K562 (cell line): ENCODE data around the gene PCDHB15. TPM values are rescaled to one million over a fixed set of nuclear protein-coding genes. Genes with fewer than 3 reads are reported as not detected.

Experiments used
- ATAC-seq: fragments of 200-7000 bp; cut with Tn5 transposase; 3 replicates; pipeline ENCODE4 v1.9.1; 2020; ENCODE audit warnings: moderate library complexity
- BruUV-seq: library from RNA; stranded (reverse); fragments of 400-500 nt; replicated peaks from 2 replicates; lab custom pipeline; 2021; lab: Mats Ljungman, UMichigan
- CTCF ChIA-PET: fragments of 300-600 bp; formaldehyde crosslinking; extraction: SDS; loops from one replicate; lab custom pipeline; 2021; ENCODE audit warnings: low intra/inter-chr PET ratio; lab: Yijun Ruan, JAX
- POLR2A ChIA-PET: fragments of 300-600, 350-650 bp; sonication (Branson Sonifier 250); formaldehyde crosslinking; extraction: SDS; loops from one replicate; lab custom pipeline; 2021; ENCODE audit warnings: antibody characterized with exemption, inconsistent platforms; lab: Yijun Ruan, JAX
- DNase-seq, 4 experiments: peaks; one replicate each; pipeline versions ENCODE4 v3.0.0 to v3.0.0-alpha.2; 2011 to 2018; ENCODE audit warnings: low spot score in 3 of 4, mixed read lengths in 3 of 4; ENCODE audit errors: extremely low read depth in 1 of 4
- FAIRE-seq: peaks from 2 replicates; lab custom pipeline; 2011; peaks lifted over from hg19 to GRCh38; lab: Jason Lieb, UNC
- H2AFZ ChIP-seq: 2 replicates; pipeline ENCODE4 v1.6.0; 2011; ENCODE audit warnings: low read depth, low read length, control low read depth, inconsistent platforms
- H3K27ac ChIP-seq: fragments of 200-600 bp; 3 replicates; pipeline ENCODE4 v1.8.0; 2011; ENCODE audit warnings: low read depth, mild to moderate bottlenecking, control low read depth, inconsistent platforms, low read length, moderate library complexity, mixed read lengths; ENCODE audit errors: extremely low read depth
- H3K27me3 ChIP-seq, 2 experiments: fragments of 300-600 bp in 1 of 2; 2 replicates in 1 of 2; 3 replicates in 1 of 2; pipeline versions ENCODE4 v1.6.0 to v1.8.0; 2011; ENCODE audit warnings: inconsistent platforms in 2 of 2, low read length in 2 of 2, mild to moderate bottlenecking in 1 of 2, mixed read lengths in 1 of 2, moderate library complexity in 1 of 2; ENCODE audit not compliant: control insufficient read depth in 2 of 2, insufficient read depth in 2 of 2
- H3K36me3 ChIP-seq: fragments of 300-600 bp; 3 replicates; pipeline ENCODE4 v1.8.0; 2011; ENCODE audit warnings: mild to moderate bottlenecking, low read length, inconsistent platforms; ENCODE audit not compliant: control insufficient read depth, insufficient read depth
- H3K4me1 ChIP-seq, 2 experiments: fragments of 200-600 bp in 1 of 2; replicated peaks in 1 of 2; 2 replicates in 1 of 2; 3 replicates in 1 of 2; pipeline versions ENCODE4 v1.5.1 to v1.8.0; 2011; ENCODE audit warnings: inconsistent platforms in 2 of 2, low read length in 2 of 2, mild to moderate bottlenecking in 1 of 2, mixed read lengths in 1 of 2, moderate library complexity in 1 of 2; ENCODE audit not compliant: control insufficient read depth in 2 of 2, insufficient read depth in 2 of 2
- H3K4me2 ChIP-seq: 2 replicates; pipeline ENCODE4 v1.6.1; 2011; ENCODE audit warnings: low read length, control low read depth, inconsistent platforms, mixed read lengths; ENCODE audit not compliant: insufficient read depth
- H3K4me3 ChIP-seq: fragments of 200-600 bp; sonication (generic), shearing (Covaris generic); 2 replicates; pipeline ENCODE4 v1.5.1; 2016; ENCODE audit warnings: control low read depth, inconsistent platforms
- H3K79me2 ChIP-seq: fragments of 200-600 bp; 3 replicates; pipeline ENCODE4 v1.8.0; 2011; ENCODE audit warnings: low read length, inconsistent platforms; ENCODE audit not compliant: control insufficient read depth, insufficient read depth
- H3K9ac ChIP-seq, 2 experiments: 2 replicates each; pipeline versions ENCODE4 v1.6.0 to v1.6.1; 2011; ENCODE audit warnings: low read depth in 2 of 2, low read length in 2 of 2, control low read depth in 1 of 2, inconsistent platforms in 1 of 2, mild to moderate bottlenecking in 1 of 2, mixed read lengths in 1 of 2; ENCODE audit not compliant: insufficient read depth in 1 of 2
- H3K9me1 ChIP-seq: one replicate; pipeline ENCODE4 v1.6.0; 2011; ENCODE audit warnings: inconsistent platforms, mild to moderate bottlenecking, low read length, moderate library complexity; ENCODE audit not compliant: control insufficient read depth, insufficient read depth
- H3K9me3 ChIP-seq: replicated peaks from 2 replicates; pipeline ENCODE4 v1.5.1; 2011; ENCODE audit warnings: low read depth, low read length, inconsistent platforms; ENCODE audit not compliant: control insufficient read depth, insufficient read depth
- H4K20me1 ChIP-seq: replicated peaks from 2 replicates; pipeline ENCODE4 v1.6.1; 2011; ENCODE audit warnings: low read length, inconsistent platforms, mixed read lengths; ENCODE audit not compliant: control insufficient read depth, insufficient read depth
- MAFF ChIP-seq: IDR thresholded peaks from 2 replicates; pipeline ENCODE4 v1.6.1; 2012; ENCODE audit warnings: low read length, improper control_type of control experiment
- NFE2 ChIP-seq: IDR thresholded peaks from 2 replicates; pipeline ENCODE4 v1.6.1; 2014; ENCODE audit warnings: antibody characterized with exemption, low read depth
- SP1 ChIP-seq: sonication (generic); formaldehyde crosslinking; IDR thresholded peaks from 2 replicates; pipeline ENCODE4 v1.8.1; 2022; ENCODE audit warnings: mild to moderate bottlenecking, missing genetic modification reagents
- ZNF134 ChIP-seq: fragments of 250-450 bp; sonication (Bioruptor Pico); conservative IDR thresholded peaks from 2 replicates; pipeline ENCODE4 v1.4.0; 2020
- ZNF507 ChIP-seq: conservative IDR thresholded peaks from 2 replicates; pipeline ENCODE4 v1.6.1; 2017; ENCODE audit warnings: missing genetic modification characterization, missing compliant biosample characterization
- WGBS: fragments of 100-300 bp; shearing (Covaris generic); methylation state at CpG from one replicate; pipeline ENCODE4 v1.1.6; 2016; ENCODE audit warnings: low coverage, mixed read lengths; ENCODE audit not compliant: insufficient coverage; ENCODE audit errors: missing lambda C conversion rate; 5-methylcytosine and 5-hydroxymethylcytosine counted together
- in situ Hi-C: fragments of 300-500 bp; cut with MboI; formaldehyde crosslinking; loops from 4 replicates; pipeline ENCODE4 v1.15.0; 2018; ENCODE audit warnings: inconsistent platforms, mixed read lengths
- intact Hi-C: fragments of 100-400 bp; cut with micrococcal nuclease; formaldehyde crosslinking; loops from 2 replicates; pipeline ENCODE4 v1.14.2; 2022
- polyA plus RNA-seq, 8 experiments: library from polyadenylated mRNA; depleted of rRNA in 4 of 8; stranded (reverse) in 5 of 8; unstranded in 3 of 8; fragments of >200 nt; fragmentation: Nextera tagmentation in 2 of 8; fragmentation: Illumina TruSeq in 1 of 8; extraction: Ambion mirVana in 2 of 8; extraction: Trizol in 1 of 8; gene quantifications; 2 replicates each; pipeline versions ENCODE4 v1.2.1 to v1.2.3, GENCODE V29; 2011 to 2014; ENCODE audit warnings: inconsistent platforms in 1 of 8, missing spikeins in 1 of 8
- total RNA-seq, 7 experiments: library from RNA; depleted of rRNA in 6 of 7; stranded (reverse); fragments of >200 nt in 6 of 7; fragmentation: Illumina TruSeq in 2 of 7; extraction: Trizol in 2 of 7; gene quantifications; 2 replicates each; pipeline versions ENCODE4 v1.2.1 to v1.2.3, GENCODE V29; 2011 to 2021; ENCODE audit warnings: low replicate concordance in 1 of 7
- TF ChIP-seq, protein P1 (sequence below), 2 experiments: fragments of 450-650 bp; formaldehyde crosslinking in 1 of 2; IDR thresholded peaks; 2 replicates each; pipeline versions ENCODE4 v1.4.0 to v1.6.1; 2014 to 2020; ENCODE audit warnings: mild to moderate bottlenecking in 2 of 2, borderline replicate concordance in 1 of 2, low read depth in 1 of 2
- TF ChIP-seq, protein P2 (sequence below), 3 experiments: IDR thresholded peaks in 2 of 3; conservative IDR thresholded peaks in 1 of 3; 2 replicates each; pipeline ENCODE4 v1.5.1; 2011 to 2012; ENCODE audit warnings: low read length in 3 of 3, mild to moderate bottlenecking in 3 of 3, control low read depth in 2 of 3, improper control_type of control experiment in 1 of 3, inconsistent platforms in 1 of 3, low read depth in 1 of 3, mixed read lengths in 1 of 3, moderate library complexity in 1 of 3; ENCODE audit not compliant: insufficient read depth in 2 of 3

Gene PCDHB15
- total and polyA plus RNA-seq, 9 of the 15 experiments (the other 6 are each of a cell fraction or from before 2014, with no cell fraction given), result 0.04 to 0.15 (median 0.07) TPM; not detected in 5

DNA sequence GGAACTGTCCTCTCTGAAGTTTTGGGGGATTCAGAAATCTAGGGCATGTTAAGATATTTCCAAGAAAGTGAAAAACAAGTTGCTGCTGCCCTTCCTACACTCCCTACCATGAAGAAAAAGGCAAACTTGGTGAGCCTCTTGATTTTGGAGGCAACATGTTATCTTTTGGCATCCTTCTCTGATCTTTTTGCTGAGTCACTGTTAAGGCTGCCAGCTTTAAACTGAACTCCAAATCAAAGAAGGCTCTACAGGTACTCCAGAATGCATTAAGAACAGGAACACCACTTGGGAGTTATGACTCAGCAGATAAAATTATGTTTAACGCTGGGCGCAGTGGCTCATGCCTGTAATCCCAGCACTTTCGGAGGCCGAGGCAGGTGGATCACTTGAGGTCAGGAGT lies 24.0 kb downstream of the PCDHB15 start (continued):
- TF ChIP-seq MAFF, result peak; percentile 75
- TF ChIP-seq NFE2, result peak; percentile 72
- TF ChIP-seq ZNF507 (tag), result no peak
- no peak for TF ChIP-seq ZNF134

DNA sequence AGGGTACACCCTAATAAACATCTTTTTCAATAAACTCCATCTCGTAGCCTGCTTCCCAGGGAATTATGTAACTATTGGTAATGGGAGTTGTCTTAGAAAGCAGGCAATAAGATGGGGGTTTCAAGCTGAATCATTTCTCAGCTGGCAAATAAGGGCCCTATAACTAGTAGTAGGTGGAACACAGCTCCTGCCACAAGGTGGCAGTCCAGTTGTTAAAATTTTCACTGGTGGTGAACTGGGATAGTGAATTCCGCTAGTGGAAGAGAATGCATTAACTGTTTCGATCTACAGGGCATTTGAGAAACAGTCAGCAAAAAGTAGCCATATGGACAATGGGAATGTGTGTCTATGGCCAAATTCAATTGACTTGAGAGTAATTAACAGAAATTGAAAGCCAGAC lies 27.7 kb downstream of the PCDHB15 start:
- Histone ChIP-seq H3K4me1 (no peaks in the 10 kb centered on the region), H2AFZ (no peak overlapping the region), H3K4me2 (no peak overlapping the region), H3K4me3 (no peak overlapping the region), H3K27me3 (no peaks in the 10 kb centered on the region), H3K36me3 (no peaks in the 10 kb centered on the region), H3K9me1 (no peaks in the 10 kb centered on the region), H3K9me3 (no peaks in the 10 kb centered on the region), H3K79me2 (no peaks in the 10 kb centered on the region), H4K20me1 (no peaks in the 10 kb centered on the region), H3K9ac (no peak overlapping the region), H3K27ac (no peak overlapping the region)
- in situ Hi-C loops, result no loop called here
- DNase-seq, result peak in 2 of 4 experiments; percentile 8 to 11
- BruUV-seq, result no TSS peak
- FAIRE-seq, result no peak
- intact Hi-C loops, result no loop called here
- CTCF ChIA-PET, result no interaction called here
- peak; percentile 49; the same call in 1 of the 3 replicates for ATAC-seq
- TF ChIP-seq, protein P1, sequence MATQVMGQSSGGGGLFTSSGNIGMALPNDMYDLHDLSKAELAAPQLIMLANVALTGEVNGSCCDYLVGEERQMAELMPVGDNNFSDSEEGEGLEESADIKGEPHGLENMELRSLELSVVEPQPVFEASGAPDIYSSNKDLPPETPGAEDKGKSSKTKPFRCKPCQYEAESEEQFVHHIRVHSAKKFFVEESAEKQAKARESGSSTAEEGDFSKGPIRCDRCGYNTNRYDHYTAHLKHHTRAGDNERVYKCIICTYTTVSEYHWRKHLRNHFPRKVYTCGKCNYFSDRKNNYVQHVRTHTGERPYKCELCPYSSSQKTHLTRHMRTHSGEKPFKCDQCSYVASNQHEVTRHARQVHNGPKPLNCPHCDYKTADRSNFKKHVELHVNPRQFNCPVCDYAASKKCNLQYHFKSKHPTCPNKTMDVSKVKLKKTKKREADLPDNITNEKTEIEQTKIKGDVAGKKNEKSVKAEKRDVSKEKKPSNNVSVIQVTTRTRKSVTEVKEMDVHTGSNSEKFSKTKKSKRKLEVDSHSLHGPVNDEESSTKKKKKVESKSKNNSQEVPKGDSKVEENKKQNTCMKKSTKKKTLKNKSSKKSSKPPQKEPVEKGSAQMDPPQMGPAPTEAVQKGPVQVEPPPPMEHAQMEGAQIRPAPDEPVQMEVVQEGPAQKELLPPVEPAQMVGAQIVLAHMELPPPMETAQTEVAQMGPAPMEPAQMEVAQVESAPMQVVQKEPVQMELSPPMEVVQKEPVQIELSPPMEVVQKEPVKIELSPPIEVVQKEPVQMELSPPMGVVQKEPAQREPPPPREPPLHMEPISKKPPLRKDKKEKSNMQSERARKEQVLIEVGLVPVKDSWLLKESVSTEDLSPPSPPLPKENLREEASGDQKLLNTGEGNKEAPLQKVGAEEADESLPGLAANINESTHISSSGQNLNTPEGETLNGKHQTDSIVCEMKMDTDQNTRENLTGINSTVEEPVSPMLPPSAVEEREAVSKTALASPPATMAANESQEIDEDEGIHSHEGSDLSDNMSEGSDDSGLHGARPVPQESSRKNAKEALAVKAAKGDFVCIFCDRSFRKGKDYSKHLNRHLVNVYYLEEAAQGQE (IDR thresholded peaks at IDR 0.05; ENCODE audit: borderline replicate concordance), result peak; percentile 15; the same call in 1 of the 2 replicates
- TF ChIP-seq, protein P1 (CRISPR knock-in tag; IDR thresholded peaks at IDR 0.05; ENCODE audit: low read depth), result no peak
- TF ChIP-seq SP1 (CRISPR knock-in tag), result no peak
- TF ChIP-seq, protein P2, sequence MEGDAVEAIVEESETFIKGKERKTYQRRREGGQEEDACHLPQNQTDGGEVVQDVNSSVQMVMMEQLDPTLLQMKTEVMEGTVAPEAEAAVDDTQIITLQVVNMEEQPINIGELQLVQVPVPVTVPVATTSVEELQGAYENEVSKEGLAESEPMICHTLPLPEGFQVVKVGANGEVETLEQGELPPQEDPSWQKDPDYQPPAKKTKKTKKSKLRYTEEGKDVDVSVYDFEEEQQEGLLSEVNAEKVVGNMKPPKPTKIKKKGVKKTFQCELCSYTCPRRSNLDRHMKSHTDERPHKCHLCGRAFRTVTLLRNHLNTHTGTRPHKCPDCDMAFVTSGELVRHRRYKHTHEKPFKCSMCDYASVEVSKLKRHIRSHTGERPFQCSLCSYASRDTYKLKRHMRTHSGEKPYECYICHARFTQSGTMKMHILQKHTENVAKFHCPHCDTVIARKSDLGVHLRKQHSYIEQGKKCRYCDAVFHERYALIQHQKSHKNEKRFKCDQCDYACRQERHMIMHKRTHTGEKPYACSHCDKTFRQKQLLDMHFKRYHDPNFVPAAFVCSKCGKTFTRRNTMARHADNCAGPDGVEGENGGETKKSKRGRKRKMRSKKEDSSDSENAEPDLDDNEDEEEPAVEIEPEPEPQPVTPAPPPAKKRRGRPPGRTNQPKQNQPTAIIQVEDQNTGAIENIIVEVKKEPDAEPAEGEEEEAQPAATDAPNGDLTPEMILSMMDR (IDR thresholded peaks at IDR 0.05 in 2 of 3, conservative IDR thresholded peaks at IDR 0.05 in 1 of 3; ENCODE audit: insufficient read depth in 2 of 3, low read depth in 1 of 3, low read length in 3 of 3), result peak; percentile 30 to 43 (median 31); a peak in 3 of 6 replicates
- POLR2A ChIA-PET, result no interaction called here
- 0% methylated on average over 3 of the region's 3 CpGs for WGBS
